NT2/D1 (cell line): Measurements from ENCODE around the gene SLC24A3.

ENCODE experiments used
- YY1 ChIP-seq: IDR thresholded peaks from 2 replicates; pipeline ENCODE4 v1.6.1; 2011; ENCODE audit not compliant: insufficient read length, insufficient read depth
- ZNF274 ChIP-seq: IDR thresholded peaks from 2 replicates; pipeline ENCODE4 v1.6.1; 2011; ENCODE audit warnings: mild to moderate bottlenecking, low read depth, low read length

GRCh38 chr20:19588241-19588640 is 375.8 kb downstream of the SLC24A3 start:
- TF ChIP-seq YY1 (no peak), ZNF274 (no peak)
